ENCODE results near the gene DCN. TPM values are rescaled to one million over a fixed set of nuclear protein-coding genes. Genes with fewer than 3 reads are reported as not detected.

Gene DCN
- total RNA-seq, 1 donor from 2014 or later: 0.57 TPM

- H3K27me3 Mint-ChIP-seq (ENCODE audit: low read depth, unreplicated experiment): no peaks in the 10 kb centered on the region
- H3K4me1 Mint-ChIP-seq (ENCODE audit: low read depth, unreplicated experiment): no peaks in the 10 kb centered on the region
- FAIRE-seq: no peak
- H3K36me3 Mint-ChIP-seq (ENCODE audit: low read depth, unreplicated experiment): no peaks in the 10 kb centered on the region
- H3K4me3 ChIP-seq (ENCODE audit: insufficient read depth, low read depth, low read length): no peak overlapping the region
- H3K9me3 Mint-ChIP-seq (ENCODE audit: unreplicated experiment): no peaks in the 10 kb centered on the region
- peaks cover 7% of the 10 kb centered on the region for H3K4me1 ChIP-seq (ENCODE audit: insufficient read depth, low read length)
- H3K4me3 Mint-ChIP-seq (ENCODE audit: unreplicated experiment): no peak overlapping the region
- H3K27ac ChIP-seq (ENCODE audit: low read depth, low read length): no peak overlapping the region
- H2AFZ ChIP-seq (ENCODE audit: low read depth, low read length): no peak overlapping the region
- H3K4me2 ChIP-seq (ENCODE audit: low read length): no peak overlapping the region
- H3K9ac ChIP-seq (ENCODE audit: low read length): no peak overlapping the region
- no peaks in the 10 kb centered on the region for H3K36me3 ChIP-seq (ENCODE audit: insufficient read depth, low read length)
- TF ChIP-seq EZH2 (IDR thresholded peaks at IDR 0.05; ENCODE audit: insufficient read depth, low read length) (no peak), CTCF (IDR thresholded peaks at IDR 0.05; ENCODE audit: insufficient read depth, low read depth, low read length) (no peak)
- H3K27me3 ChIP-seq (ENCODE audit: insufficient read depth, low read length): no peaks in the 10 kb centered on the region
- H3K27ac Mint-ChIP-seq (ENCODE audit: unreplicated experiment): no peak overlapping the region
- no peaks in the 10 kb centered on the region for H4K20me1 ChIP-seq (ENCODE audit: insufficient read depth, low read length)
- no peaks in the 10 kb centered on the region for H3K79me2 ChIP-seq (ENCODE audit: insufficient read depth, low read length)
- H3K9me3 ChIP-seq (ENCODE audit: insufficient read depth, low read depth, low read length): no peaks in the 10 kb centered on the region
- no peak for DNase-seq (ENCODE audit: low read depth)
Measured at GRCh38 chr12:91176915-91177314, 5.7 kb downstream of the DCN start.

- Histone ChIP-seq H3K9me3 (ENCODE audit: insufficient read depth, low read depth, low read length) (no peaks in the 10 kb centered on the region), H3K4me3 (ENCODE audit: insufficient read depth, low read depth, low read length) (no peak overlapping the region), H3K9ac (ENCODE audit: low read length) (no peak overlapping the region), H3K4me1 (ENCODE audit: insufficient read depth, low read length) (peaks cover 5% of the 10 kb centered on the region), H3K27me3 (ENCODE audit: insufficient read depth, low read length) (no peaks in the 10 kb centered on the region), H3K4me2 (ENCODE audit: low read length) (no peak overlapping the region), H3K27ac (ENCODE audit: low read depth, low read length) (no peak overlapping the region), H4K20me1 (ENCODE audit: insufficient read depth, low read length) (no peaks in the 10 kb centered on the region), H3K79me2 (ENCODE audit: insufficient read depth, low read length) (no peaks in the 10 kb centered on the region), H2AFZ (ENCODE audit: low read depth, low read length) (no peak overlapping the region), H3K36me3 (ENCODE audit: insufficient read depth, low read length) (no peaks in the 10 kb centered on the region)
- Mint-ChIP-seq H3K27ac (ENCODE audit: unreplicated experiment) (no peak overlapping the region), H3K4me1 (ENCODE audit: low read depth, unreplicated experiment) (no peaks in the 10 kb centered on the region), H3K9me3 (ENCODE audit: unreplicated experiment) (no peaks in the 10 kb centered on the region), H3K36me3 (ENCODE audit: low read depth, unreplicated experiment) (no peaks in the 10 kb centered on the region), H3K27me3 (ENCODE audit: low read depth, unreplicated experiment) (no peaks in the 10 kb centered on the region), H3K4me3 (ENCODE audit: unreplicated experiment) (no peak overlapping the region)
- DNase-seq (ENCODE audit: low read depth) (no peak), FAIRE-seq (no peak)
- TF ChIP-seq EZH2 (IDR thresholded peaks at IDR 0.05; ENCODE audit: insufficient read depth, low read length) (no peak), CTCF (IDR thresholded peaks at IDR 0.05; ENCODE audit: insufficient read depth, low read depth, low read length) (no peak)
Measured at GRCh38 chr12:91176358-91176757, 6.3 kb downstream of the DCN start.

- no peaks in the 10 kb centered on the region for H3K36me3 ChIP-seq (ENCODE audit: insufficient read depth, low read length)
- Mint-ChIP-seq H3K27me3 (ENCODE audit: low read depth, unreplicated experiment) (no peaks in the 10 kb centered on the region), H3K27ac (ENCODE audit: unreplicated experiment) (no peak overlapping the region), H3K4me1 (ENCODE audit: low read depth, unreplicated experiment) (no peaks in the 10 kb centered on the region), H3K4me3 (ENCODE audit: unreplicated experiment) (no peak overlapping the region), H3K36me3 (ENCODE audit: low read depth, unreplicated experiment) (no peaks in the 10 kb centered on the region), H3K9me3 (ENCODE audit: unreplicated experiment) (peaks cover 3% of the 10 kb centered on the region)
- H3K4me1 ChIP-seq (ENCODE audit: insufficient read depth, low read length): no peaks in the 10 kb centered on the region
- H3K27me3 ChIP-seq (ENCODE audit: insufficient read depth, low read length): no peaks in the 10 kb centered on the region
- TF ChIP-seq EZH2 (IDR thresholded peaks at IDR 0.05; ENCODE audit: insufficient read depth, low read length): no peak
- no peak for TF ChIP-seq CTCF (IDR thresholded peaks at IDR 0.05; ENCODE audit: insufficient read depth, low read depth, low read length)
- no peak overlapping the region for H3K4me2 ChIP-seq (ENCODE audit: low read length)
- H4K20me1 ChIP-seq (ENCODE audit: insufficient read depth, low read length): no peaks in the 10 kb centered on the region
- no peak overlapping the region for H3K9ac ChIP-seq (ENCODE audit: low read length)
- H3K79me2 ChIP-seq (ENCODE audit: insufficient read depth, low read length): no peaks in the 10 kb centered on the region
- H3K27ac ChIP-seq (ENCODE audit: low read depth, low read length): no peak overlapping the region
- H3K9me3 ChIP-seq (ENCODE audit: insufficient read depth, low read depth, low read length): no peaks in the 10 kb centered on the region
- H3K4me3 ChIP-seq (ENCODE audit: insufficient read depth, low read depth, low read length): no peak overlapping the region
- FAIRE-seq: no peak
- no peak overlapping the region for H2AFZ ChIP-seq (ENCODE audit: low read depth, low read length)
- no peak for DNase-seq (ENCODE audit: low read depth)
Measured at GRCh38 chr12:91173124-91173523, 9.5 kb downstream of the DCN start.

Data from astrocyte (in vitro differentiated cells and primary cell).